ENCODE data around the gene MECR. TPM values are rescaled to one million over a fixed set of nuclear protein-coding genes. Genes with fewer than 3 reads are reported as not detected.
A peak's percentile ranks its signal among the peaks of the same experiment; 100 is the strongest.

The MECR gene
- total RNA-seq, 2 donors from 2014 or later, result 21.2 to 36.2 TPM

- ATAC-seq (no peak), DNase-seq (ENCODE audit: low spot score) (no peak)
- Mint-ChIP-seq H3K4me1 (ENCODE audit: low read depth in 2 of 2) (peaks cover 0 to 4% of the 10 kb centered on the region in 2 donors), H3K27ac (no peak overlapping the region), H3K9me3 (no peaks in the 10 kb centered on the region), H3K36me3 (no peaks in the 10 kb centered on the region), H3K27me3 (no peaks in the 10 kb centered on the region), H3K4me3 (no peak overlapping the region)
Measured at GRCh38 chr1:29197590-29197924, 33.2 kb downstream of the MECR start.

- no peak overlapping the region for H3K27ac Mint-ChIP-seq
- no peaks in the 10 kb centered on the region for H3K36me3 Mint-ChIP-seq
- no peaks in the 10 kb centered on the region for H3K9me3 Mint-ChIP-seq
- H3K27me3 Mint-ChIP-seq, result no peaks in the 10 kb centered on the region
- DNase-seq (ENCODE audit: low spot score), result no peak
- no peaks in the 10 kb centered on the region for H3K4me1 Mint-ChIP-seq (ENCODE audit: low read depth in 2 of 2)
- no peak for ATAC-seq
- no peak overlapping the region for H3K4me3 Mint-ChIP-seq
Measured at GRCh38 chr1:29196863-29197589, 33.7 kb downstream of the MECR start.

- Mint-ChIP-seq H3K27me3 (no peaks in the 10 kb centered on the region), H3K27ac (no peak overlapping the region), H3K4me3 (no peak overlapping the region), H3K9me3 (no peaks in the 10 kb centered on the region), H3K36me3 (no peaks in the 10 kb centered on the region), H3K4me1 (ENCODE audit: low read depth in 2 of 2) (no peaks in the 10 kb centered on the region)
- no peak for ATAC-seq
- DNase-seq (ENCODE audit: low spot score), result no peak
Measured at GRCh38 chr1:29195881-29196291, 34.8 kb downstream of the MECR start.

GRCh38 chr1:29193879-29194455, 36.8 kb downstream of the MECR start:
- Mint-ChIP-seq H3K9me3 (no peaks in the 10 kb centered on the region), H3K36me3 (no peaks in the 10 kb centered on the region), H3K4me1 (ENCODE audit: low read depth in 2 of 2) (no peaks in the 10 kb centered on the region), H3K4me3 (no peak overlapping the region), H3K27ac (peak overlapping the region in 1 of 2 donors; percentile 38), H3K27me3 (no peaks in the 10 kb centered on the region)
- ATAC-seq (peak in 1 of 2 donors; percentile 26), DNase-seq (ENCODE audit: low spot score) (no peak)

GRCh38 chr1:29190718-29191117, 40.0 kb downstream of the MECR start:
- no peak for ATAC-seq
- H3K4me1 Mint-ChIP-seq (ENCODE audit: low read depth in 2 of 2), result no peaks in the 10 kb centered on the region
- no peak overlapping the region for H3K4me3 Mint-ChIP-seq
- no peaks in the 10 kb centered on the region for H3K9me3 Mint-ChIP-seq
- no peak overlapping the region for H3K27ac Mint-ChIP-seq
- no peaks in the 10 kb centered on the region for H3K36me3 Mint-ChIP-seq
- DNase-seq (ENCODE audit: low spot score), result no peak
- no peaks in the 10 kb centered on the region for H3K27me3 Mint-ChIP-seq

GRCh38 chr1:29186707-29187106, 44.0 kb downstream of the MECR start:
- no peak overlapping the region for H3K27ac Mint-ChIP-seq
- no peaks in the 10 kb centered on the region for H3K27me3 Mint-ChIP-seq
- no peaks in the 10 kb centered on the region for H3K36me3 Mint-ChIP-seq
- DNase-seq (ENCODE audit: low spot score), result no peak
- H3K9me3 Mint-ChIP-seq, result no peaks in the 10 kb centered on the region
- peaks cover 12 to 15% of the 10 kb centered on the region in 2 donors for H3K4me1 Mint-ChIP-seq (ENCODE audit: low read depth in 2 of 2)
- ATAC-seq, result no peak
- H3K4me3 Mint-ChIP-seq, result no peak overlapping the region

GRCh38 chr1:29186252-29186651, 44.5 kb downstream of the MECR start:
- DNase-seq (ENCODE audit: low spot score) (no peak), ATAC-seq (no peak)
- Mint-ChIP-seq H3K36me3 (no peaks in the 10 kb centered on the region), H3K9me3 (no peaks in the 10 kb centered on the region), H3K27me3 (no peaks in the 10 kb centered on the region), H3K4me1 (ENCODE audit: low read depth in 2 of 2) (peaks cover 12 to 15% of the 10 kb centered on the region in 2 donors), H3K27ac (no peak overlapping the region), H3K4me3 (no peak overlapping the region)

GRCh38 chr1:29183287-29183686, 47.4 kb downstream of the MECR start:
- Mint-ChIP-seq H3K4me1 (ENCODE audit: low read depth in 2 of 2) (peaks cover 31 to 40% of the 10 kb centered on the region in 2 donors), H3K27me3 (no peaks in the 10 kb centered on the region), H3K27ac (peak overlapping the region; percentile 86 to 92), H3K4me3 (peak overlapping the region; percentile 98), H3K9me3 (no peaks in the 10 kb centered on the region), H3K36me3 (peaks cover 22% of the 10 kb centered on the region)
- DNase-seq (ENCODE audit: low spot score) (no peak), ATAC-seq (no peak)

GRCh38 chr1:29181413-29182225, 49.1 kb downstream of the MECR start, which contains the start of gene SRSF4:
TSS of gene SRSF4 (minus strand) at chr1:29181900. CDS start at chr1:29181752, 148 bp downstream.
- Mint-ChIP-seq H3K9me3 (no peaks in the 10 kb centered on the region), H3K4me1 (ENCODE audit: low read depth in 2 of 2) (peaks cover 42 to 53% of the 10 kb centered on the region in 2 donors), H3K27me3 (no peaks in the 10 kb centered on the region), H3K4me3 (peak within 1 kb of the TSS; percentile 98), H3K27ac (peak within 1 kb of the TSS; percentile 86 to 92), H3K36me3 (peaks cover 22% of the 10 kb centered on the region)
- ATAC-seq (peak; percentile 96 to 97), DNase-seq (ENCODE audit: low spot score) (peak; percentile 100)

- Mint-ChIP-seq H3K27me3 (no peaks in the 10 kb centered on the region), H3K4me1 (ENCODE audit: low read depth in 2 of 2) (peaks cover 48 to 60% of the 10 kb centered on the region in 2 donors), H3K9me3 (no peaks in the 10 kb centered on the region), H3K4me3 (peak overlapping the region; percentile 98), H3K27ac (peak overlapping the region; percentile 86 to 92), H3K36me3 (peaks cover 22% of the 10 kb centered on the region)
- no peak for DNase-seq (ENCODE audit: low spot score)
- peak in 1 of 2 donors; percentile 0 for ATAC-seq
Measured at GRCh38 chr1:29180497-29181412, 50.0 kb downstream of the MECR start.

- Mint-ChIP-seq H3K4me1 (ENCODE audit: low read depth in 2 of 2) (peaks cover 48 to 60% of the 10 kb centered on the region in 2 donors), H3K27me3 (no peaks in the 10 kb centered on the region), H3K9me3 (no peaks in the 10 kb centered on the region), H3K4me3 (peak overlapping the region; percentile 98), H3K27ac (peak overlapping the region; percentile 86 to 92), H3K36me3 (peaks cover 22% of the 10 kb centered on the region)
- no peak for DNase-seq (ENCODE audit: low spot score)
- no peak for ATAC-seq
Measured at GRCh38 chr1:29179641-29180184, 51.0 kb downstream of the MECR start.

GRCh38 chr1:29177022-29177705, 53.6 kb downstream of the MECR start:
- no peak for ATAC-seq
- H3K4me1 Mint-ChIP-seq (ENCODE audit: low read depth in 2 of 2), result peaks cover 47 to 59% of the 10 kb centered on the region in 2 donors
- no peaks in the 10 kb centered on the region for H3K27me3 Mint-ChIP-seq
- peak overlapping the region; percentile 98 for H3K4me3 Mint-ChIP-seq
- no peaks in the 10 kb centered on the region for H3K9me3 Mint-ChIP-seq
- peaks cover 30% of the 10 kb centered on the region for H3K36me3 Mint-ChIP-seq
- peak overlapping the region; percentile 9 to 43 for H3K27ac Mint-ChIP-seq
- DNase-seq (ENCODE audit: low spot score), result no peak

Measured in natural killer cell treated with Interleukin-12 subunit alpha and Interleukin-12 subunit beta and Interleukin-15 and Interleukin-18, amount 100 ng/mL, for 72 hours (primary cell).